Spleen (tissue), 11 donors: ENCODE data around the gene NCAPH2. TPM values are rescaled to one million over a fixed set of nuclear protein-coding genes. Genes with fewer than 3 reads are reported as not detected.

ENCODE experiments used
- DNase-seq: peaks from one replicate; pipeline ENCODE4 v3.0.0-alpha.2; 2020
- H3K27ac ChIP-seq, 8 donors: fragments of 200-600 bp; sonication (generic) in 7 of 8; 1 replicate in 4 of 8; 2 replicates in 4 of 8; pipeline versions ENCODE4 v1.5.0 to v1.8.0; 2016 to 2021; ENCODE audit warnings: inconsistent platforms in 4 of 8, mild to moderate bottlenecking in 4 of 8, moderate library complexity in 1 of 8
- H3K27me3 ChIP-seq, 7 donors: fragments of 200-600 bp; sonication (generic) in 6 of 7; replicated peaks in 1 of 7; 1 replicate in 4 of 7; 2 replicates in 3 of 7; pipeline versions ENCODE4 v1.5.0 to v1.8.0; 2016 to 2021; ENCODE audit warnings: inconsistent platforms in 3 of 7, mild to moderate bottlenecking in 1 of 7
- H3K36me3 ChIP-seq, 6 donors: fragments of 200-600 bp; sonication (generic) in 5 of 6; 1 replicate in 4 of 6; 2 replicates in 2 of 6; pipeline versions ENCODE4 v1.5.0 to v1.8.0; 2016 to 2021; ENCODE audit warnings: inconsistent platforms in 2 of 6
- H3K4me1 ChIP-seq, 6 donors: fragments of 200-600 bp; sonication (generic) in 5 of 6; 1 replicate in 3 of 6; 2 replicates in 3 of 6; pipeline versions ENCODE4 v1.5.0 to v1.8.0; 2016 to 2021; ENCODE audit warnings: inconsistent platforms in 3 of 6
- H3K4me3 ChIP-seq, 8 donors: fragments of 200-600 bp; sonication (generic) in 7 of 8; 1 replicate in 4 of 8; 2 replicates in 4 of 8; pipeline versions ENCODE4 v1.5.0 to v1.8.0; 2016 to 2021; ENCODE audit warnings: inconsistent platforms in 4 of 8, mild to moderate bottlenecking in 4 of 8, moderate library complexity in 2 of 8
- H3K9me3 ChIP-seq, 8 donors: fragments of 200-600 bp; sonication (generic) in 7 of 8; 1 replicate in 4 of 8; 2 replicates in 4 of 8; pipeline versions ENCODE4 v1.5.0 to v1.8.0; 2016 to 2021; ENCODE audit warnings: inconsistent platforms in 4 of 8
- CTCF ChIP-seq, 11 experiments: fragments of 200-600 bp in 7 of 11; fragments of 450-650 bp in 4 of 11; sonication (generic) in 4 of 11; IDR thresholded peaks in 8 of 11; conservative IDR thresholded peaks in 3 of 11; 1 replicate in 7 of 11; 2 replicates in 4 of 11; pipeline versions ENCODE4 v1.4.0 to v1.8.0; 2016 to 2021; ENCODE audit warnings: antibody characterized with exemption in 11 of 11, inconsistent platforms in 4 of 11, mild to moderate bottlenecking in 1 of 11
- POLR2A ChIP-seq, 3 donors: fragments of 450-650 bp; IDR thresholded peaks; one replicate each; pipeline ENCODE4 v1.5.1; 2017; ENCODE audit warnings: antibody characterized with exemption in 3 of 3, mild to moderate bottlenecking in 1 of 3
- POLR2AphosphoS5 ChIP-seq, 3 donors: sonication (generic); formaldehyde crosslinking; IDR thresholded peaks; one replicate each; pipeline ENCODE4 v1.5.1; 2017; ENCODE audit warnings: antibody characterized with exemption in 3 of 3
- WGBS, 5 donors: extraction: QIAGEN DNeasy Blood & Tissue Kit in 3 of 5; methylation state at CpG; one replicate each; pipeline versions ENCODE4 v1.1.5 to v1.1.7; 2013 to 2018; 5-methylcytosine and 5-hydroxymethylcytosine counted together
- intact Hi-C: fragments of 100-400 bp; cut with DNase I; formaldehyde crosslinking; loops from one replicate; pipeline ENCODE4 v1.15.0; 2023; ENCODE audit warnings: low total_unique reads
- polyA plus RNA-seq, 3 donors: library from polyadenylated mRNA; stranded (reverse); fragments of 200-250 nt; gene quantifications; one replicate each; pipeline ENCODE4 v1.2.1, GENCODE V29; 2013
- total RNA-seq, 7 donors: library from RNA; depleted of rRNA in 3 of 7; stranded (reverse); fragments of >200 nt in 3 of 7; fragmentation: NEBNext Ultra II Directional in 4 of 7; extraction: Animal tissue kit (Norgen Biotek cat#: 25700) in 4 of 7; gene quantifications; one replicate each; pipeline versions ENCODE4 v1.1.0 to v1.2.1, GENCODE V29; 2016 to 2021
- donor health status: healthy with polysubstance abuse.
- donor health status: DM: no; HTN: no; CAD: no; lungs with moderate emphysema.
- donor health status: DM: no; HTN: no; CAD: no.
- donor health status: Bipolar disorder and iron deficiency.
- donor health status: healthy.
- donor health status: DM: no; HTN: no; CAD: no.
- donor health status: DM: yes; HTN: yes; CAD: no.

NCAPH2 gene
- total and polyA plus RNA-seq, 10 donors, result 31.4 to 48.0 (median 37.1) TPM

GRCh38 chr22:50482107-50483074 is 25.6 kb upstream of the NCAPH2 start:
- H3K27me3 ChIP-seq, result peaks cover 0 to 71% (median 20%) of the 10 kb centered on the region in 7 donors
- H3K27ac ChIP-seq, result peak overlapping the region in 3 of 8 donors; percentile 55 to 69 (median 62)
- H3K4me3 ChIP-seq, result peak overlapping the region; percentile 51 to 86 (median 58)
- H3K4me1 ChIP-seq, result peaks cover 5 to 33% (median 18%) of the 10 kb centered on the region in 6 donors
- TF ChIP-seq CTCF (IDR thresholded peaks at IDR 0.05 in 8 of 11, conservative IDR thresholded peaks at IDR 0.05 in 3 of 11), result no peak
- TF ChIP-seq POLR2AphosphoS5 (IDR thresholded peaks at IDR 0.05), result no peak
- TF ChIP-seq POLR2A (IDR thresholded peaks at IDR 0.05), result no peak
- peak; percentile 74 for DNase-seq
- no peaks in the 10 kb centered on the region for H3K9me3 ChIP-seq
- no peaks in the 10 kb centered on the region for H3K36me3 ChIP-seq
- intact Hi-C loops, result no loop called here
- WGBS, 5 donors, result 53 to 75% (median 71%) methylated on average over 8 to 35 of the region's 35 CpGs

GRCh38 chr22:50483106-50483505 is 24.9 kb upstream of the NCAPH2 start:
- Histone ChIP-seq H3K27ac (no peak overlapping the region), H3K36me3 (no peaks in the 10 kb centered on the region), H3K4me1 (peaks cover 5 to 33% (median 18%) of the 10 kb centered on the region in 6 donors), H3K4me3 (no peak overlapping the region), H3K27me3 (peaks cover 0 to 78% (median 20%) of the 10 kb centered on the region in 7 donors), H3K9me3 (no peaks in the 10 kb centered on the region)
- DNase-seq, result no peak
- no peak for TF ChIP-seq CTCF (IDR thresholded peaks at IDR 0.05 in 8 of 11, conservative IDR thresholded peaks at IDR 0.05 in 3 of 11)
- no peak for TF ChIP-seq POLR2AphosphoS5 (IDR thresholded peaks at IDR 0.05)
- TF ChIP-seq POLR2A (IDR thresholded peaks at IDR 0.05), result no peak
- WGBS, 5 donors, result 79 to 92% (median 86%) methylated on average over 3 to 10 of the region's 10 CpGs
- intact Hi-C loops, result no loop called here

- peaks cover 5 to 33% (median 18%) of the 10 kb centered on the region in 6 donors for H3K4me1 ChIP-seq
- H3K27me3 ChIP-seq, result peaks cover 0 to 82% (median 20%) of the 10 kb centered on the region in 7 donors
- no peak overlapping the region for H3K27ac ChIP-seq
- H3K36me3 ChIP-seq, result no peaks in the 10 kb centered on the region
- no peak overlapping the region for H3K4me3 ChIP-seq
- intact Hi-C loops, result no loop called here
- DNase-seq, result no peak
- WGBS, 5 donors, result 89 to 98% (median 90%) methylated on average over 5 to 8 of the region's 8 CpGs
- H3K9me3 ChIP-seq, result no peaks in the 10 kb centered on the region
- no peak for TF ChIP-seq POLR2A (IDR thresholded peaks at IDR 0.05)
- TF ChIP-seq CTCF (IDR thresholded peaks at IDR 0.05 in 8 of 11, conservative IDR thresholded peaks at IDR 0.05 in 3 of 11), result no peak
- TF ChIP-seq POLR2AphosphoS5 (IDR thresholded peaks at IDR 0.05), result no peak
These were observed 24.5 kb upstream of the NCAPH2 start for GRCh38 chr22:50483556-50483955.
